HEK293 (cell line): ENCODE measurements around the gene KANK4.

ENCODE experiments used
- ATF2 ChIP-seq: fragments of 450-650 bp; formaldehyde crosslinking; IDR thresholded peaks from 2 replicates; pipeline ENCODE4 v1.5.1; 2016; ENCODE audit warnings: missing biosample characterization, missing genetic modification characterization, low read depth
- BCL11B ChIP-seq: fragments of 450-650 bp; formaldehyde crosslinking; IDR thresholded peaks from 2 replicates; pipeline ENCODE4 v1.5.1; 2016; ENCODE audit warnings: low read depth, missing biosample characterization, missing genetic modification characterization
- HOXA7 ChIP-seq: sonication (generic); formaldehyde crosslinking; IDR thresholded peaks from 2 replicates; pipeline ENCODE4 v1.8.1; 2022; ENCODE audit warnings: missing genetic modification reagents, borderline replicate concordance
- OSR2 ChIP-seq: fragments of 450-650 bp; formaldehyde crosslinking; IDR thresholded peaks from 2 replicates; pipeline ENCODE4 v1.5.1; 2016; ENCODE audit warnings: missing biosample characterization, missing genetic modification characterization
- ZBTB21 ChIP-seq: fragments of 450-650 bp; formaldehyde crosslinking; IDR thresholded peaks from 2 replicates; pipeline ENCODE4 v1.5.1; 2017; ENCODE audit warnings: missing biosample characterization, missing genetic modification characterization
- ZBTB44 ChIP-seq: fragments of 450-650 bp; IDR thresholded peaks from 2 replicates; pipeline ENCODE4 v1.5.1; 2018; ENCODE audit warnings: missing biosample characterization, mild to moderate bottlenecking, missing genetic modification characterization
- ZFP37 ChIP-seq: fragments of 450-650 bp; formaldehyde crosslinking; IDR thresholded peaks from 2 replicates; pipeline ENCODE4 v1.5.1; 2016; ENCODE audit warnings: missing biosample characterization, missing genetic modification characterization
- ZNF10 ChIP-seq: fragments of 450-650 bp; formaldehyde crosslinking; IDR thresholded peaks from 2 replicates; pipeline ENCODE4 v1.5.1; 2017; ENCODE audit warnings: missing biosample characterization, missing genetic modification characterization
- ZNF146 ChIP-seq: fragments of 450-650 bp; formaldehyde crosslinking; IDR thresholded peaks from 2 replicates; pipeline ENCODE4 v1.5.1; 2016; ENCODE audit warnings: missing biosample characterization, missing genetic modification characterization
- ZNF157 ChIP-seq: fragments of 450-650 bp; formaldehyde crosslinking; IDR thresholded peaks from 2 replicates; pipeline ENCODE4 v1.5.1; 2016; ENCODE audit warnings: missing biosample characterization, missing genetic modification characterization
- ZNF18 ChIP-seq: fragments of 450-650 bp; formaldehyde crosslinking; IDR thresholded peaks from 2 replicates; pipeline ENCODE4 v1.5.1; 2016; ENCODE audit warnings: missing biosample characterization, missing genetic modification characterization
- ZNF223 ChIP-seq: fragments of 450-650 bp; formaldehyde crosslinking; IDR thresholded peaks from 2 replicates; pipeline ENCODE4 v1.5.1; 2016; ENCODE audit warnings: missing biosample characterization, missing genetic modification characterization
- ZNF23 ChIP-seq: fragments of 450-650 bp; formaldehyde crosslinking; IDR thresholded peaks from 2 replicates; pipeline ENCODE4 v1.5.1; 2016; ENCODE audit warnings: missing biosample characterization, missing genetic modification characterization, borderline replicate concordance
- ZNF239 ChIP-seq: fragments of 450-650 bp; formaldehyde crosslinking; IDR thresholded peaks from 2 replicates; pipeline ENCODE4 v1.5.1; 2016; ENCODE audit warnings: missing biosample characterization, missing genetic modification characterization
- ZNF24 ChIP-seq: fragments of 450-650 bp; formaldehyde crosslinking; IDR thresholded peaks from 2 replicates; pipeline ENCODE4 v1.5.1; 2016; ENCODE audit warnings: missing biosample characterization, missing genetic modification characterization
- ZNF274 ChIP-seq, 2 experiments: fragments of 200-500 bp in 1 of 2; fragments of 450-650 bp in 1 of 2; sonication (Bioruptor generic) in 1 of 2; formaldehyde crosslinking in 1 of 2; IDR thresholded peaks; 2 replicates each; pipeline versions ENCODE4 v1.5.1 to v1.6.1; 2014 to 2016; ENCODE audit warnings: borderline replicate concordance in 1 of 2, inconsistent platforms in 1 of 2, low read length in 1 of 2, missing biosample characterization in 1 of 2, missing genetic modification characterization in 1 of 2
- ZNF302 ChIP-seq: fragments of 450-650 bp; formaldehyde crosslinking; IDR thresholded peaks from 2 replicates; pipeline ENCODE4 v1.5.1; 2016; ENCODE audit warnings: missing biosample characterization, missing genetic modification characterization, low read depth
- ZNF335 ChIP-seq: fragments of 450-650 bp; formaldehyde crosslinking; conservative IDR thresholded peaks from 2 replicates; pipeline ENCODE4 v1.5.1; 2016; ENCODE audit warnings: missing biosample characterization, missing genetic modification characterization
- ZNF398 ChIP-seq: fragments of 450-650 bp; formaldehyde crosslinking; IDR thresholded peaks from 2 replicates; pipeline ENCODE4 v1.5.1; 2017; ENCODE audit warnings: missing biosample characterization, missing genetic modification characterization
- ZNF433 ChIP-seq: fragments of 450-650 bp; formaldehyde crosslinking; IDR thresholded peaks from 2 replicates; pipeline ENCODE4 v1.5.1; 2016; ENCODE audit warnings: missing biosample characterization, missing genetic modification characterization, low read depth
- ZNF510 ChIP-seq: fragments of 450-650 bp; formaldehyde crosslinking; IDR thresholded peaks from 2 replicates; pipeline ENCODE4 v1.5.1; 2018; ENCODE audit warnings: mild to moderate bottlenecking, missing genetic modification characterization, missing biosample characterization; ENCODE audit not compliant: insufficient replicate concordance
- ZNF513 ChIP-seq: fragments of 450-650 bp; IDR thresholded peaks from 2 replicates; pipeline ENCODE4 v1.5.1; 2018; ENCODE audit warnings: missing biosample characterization, missing genetic modification characterization
- ZNF585B ChIP-seq: fragments of 450-650 bp; formaldehyde crosslinking; IDR thresholded peaks from 2 replicates; pipeline ENCODE4 v1.5.1; 2016; ENCODE audit warnings: missing biosample characterization, missing genetic modification characterization
- ZNF639 ChIP-seq: fragments of 450-650 bp; formaldehyde crosslinking; IDR thresholded peaks from 2 replicates; pipeline ENCODE4 v1.5.1; 2016; ENCODE audit warnings: missing biosample characterization, missing genetic modification characterization
- ZNF654 ChIP-seq: fragments of 450-650 bp; formaldehyde crosslinking; IDR thresholded peaks from 2 replicates; pipeline ENCODE4 v1.5.1; 2016; ENCODE audit warnings: low read depth, missing biosample characterization, missing genetic modification characterization
- ZNF792 ChIP-seq: fragments of 450-650 bp; formaldehyde crosslinking; IDR thresholded peaks from 2 replicates; pipeline ENCODE4 v1.5.1; 2016; ENCODE audit warnings: missing biosample characterization, missing genetic modification characterization
- ZNF830 ChIP-seq: fragments of 450-650 bp; IDR thresholded peaks from 2 replicates; pipeline ENCODE4 v1.5.0; 2018; ENCODE audit warnings: missing biosample characterization, missing genetic modification characterization, low read depth, mild to moderate bottlenecking, moderate library complexity
- ZSCAN23 ChIP-seq: fragments of 450-650 bp; formaldehyde crosslinking; IDR thresholded peaks from 2 replicates; pipeline ENCODE4 v1.5.1; 2016; ENCODE audit warnings: missing biosample characterization, missing genetic modification characterization

Gene KANK4

GRCh38 chr1:62311473-62311943 is 7.7 kb downstream of the KANK4 start (continued):
- TF ChIP-seq ZNF398 (tag by site-specific recombination) (peak; percentile 44), ZNF23 (no peak), ZNF146 (no peak), BCL11B (tag by site-specific recombination) (no peak), ZNF10 (peak; percentile 73; the same call in 1 of the 2 replicates), ZNF639 (tag by site-specific recombination) (peak; percentile 92), ZNF513 (tag by site-specific recombination) (peak; percentile 40; the same call in 1 of the 2 replicates), ZNF18 (peak; percentile 34; the same call in 1 of the 2 replicates), ZNF157 (tag by site-specific recombination) (no peak), ZNF654 (tag by site-specific recombination) (no peak), ZNF510 (tag by site-specific recombination) (no peak), ZNF274 (IDR thresholded peaks at IDR 0.05; ENCODE audit: low read length) (no peak), ZNF274 (tag by site-specific recombination; IDR thresholded peaks at IDR 0.05; ENCODE audit: borderline replicate concordance) (no peak), HOXA7 (no peak), ZBTB21 (0 out of 2 replicates have a peak, but pooled peaks have one; percentile 33), ZSCAN23 (tag by site-specific recombination) (peak; percentile 88), ATF2 (tag by site-specific recombination) (0 out of 2 replicates have a peak, but pooled peaks have one; percentile 13), ZNF223 (tag by site-specific recombination) (no peak), ZNF585B (tag by site-specific recombination) (no peak), ZNF302 (tag by site-specific recombination) (no peak), ZNF792 (no peak), ZNF239 (no peak), ZNF24 (tag by site-specific recombination) (peak; percentile 91), ZBTB44 (tag by site-specific recombination) (peak; percentile 90), OSR2 (tag by site-specific recombination) (peak; percentile 99), ZNF335 (tag by site-specific recombination) (peak; percentile 28; the same call in 1 of the 2 replicates), ZNF433 (tag by site-specific recombination) (no peak), ZNF830 (tag by site-specific recombination) (no peak), ZFP37 (tag by site-specific recombination) (no peak)
